ENCODE measurements around the gene ZSWIM8. TPM values are rescaled to one million over a fixed set of nuclear protein-coding genes. Genes with fewer than 3 reads are reported as not detected.

The ZSWIM8 gene
- total and polyA plus RNA-seq, 2 donors (not counting 3 experiments of a cell fraction or from before 2014, with no cell fraction given) = 111 to 230 TPM

DNA sequence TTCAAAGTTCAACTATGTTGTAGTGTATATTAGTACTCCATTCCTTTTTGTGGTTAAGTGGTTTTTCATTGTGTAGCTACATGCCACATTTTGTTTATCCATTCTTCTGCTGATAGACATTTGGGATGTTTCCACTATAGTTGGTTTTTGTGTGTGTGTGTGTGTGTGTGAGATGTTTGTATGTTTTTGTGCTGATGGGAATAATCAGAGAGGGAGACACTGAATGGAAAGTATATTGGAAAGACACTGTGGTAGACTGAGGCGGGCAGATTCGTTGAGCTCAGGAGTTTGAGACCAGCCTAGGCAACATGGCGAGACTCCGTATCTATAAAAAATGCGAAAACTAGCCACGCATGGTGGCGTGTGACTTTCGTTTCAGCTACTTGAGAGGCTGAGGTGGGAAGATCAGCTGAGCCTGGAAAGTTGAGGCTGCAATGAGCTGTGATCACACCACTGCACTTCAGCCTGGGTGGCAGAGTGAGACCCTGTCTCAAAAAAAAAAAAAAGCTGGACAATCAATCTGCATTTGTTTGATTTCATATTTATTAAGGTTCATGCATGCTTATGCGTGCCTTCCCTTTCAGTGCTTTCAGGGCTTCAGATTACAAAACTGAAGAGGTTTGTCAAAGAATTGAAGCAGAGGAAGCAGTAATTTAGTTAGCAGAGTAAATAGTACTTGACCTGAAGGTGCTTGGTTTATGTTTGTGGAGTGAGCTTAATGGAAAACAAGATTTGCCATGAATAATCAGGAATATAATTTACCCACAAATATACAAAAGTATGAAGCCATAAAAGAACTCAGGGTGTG, 26.5 kb upstream of the ZSWIM8 start:
- Histone ChIP-seq H3K79me2 (ENCODE audit: control insufficient read depth, insufficient read depth, low read length) (peaks cover 9% of the 10 kb centered on the region), H3K4me3 (replicated peaks in 1 of 3; ENCODE audit: insufficient read depth in 1 of 3, low read depth in 1 of 3, low read length in 3 of 3) (no peak overlapping the region), H4K20me1 (replicated peaks; ENCODE audit: control insufficient read depth, extremely low read depth, insufficient read depth, low read length) (peaks cover 3% of the 10 kb centered on the region), H3K9me1 (replicated peaks; ENCODE audit: control insufficient read depth, extremely low read depth, insufficient read depth, low read length) (no peaks in the 10 kb centered on the region), H3K4me2 (ENCODE audit: insufficient read depth, low read length) (no peak overlapping the region), H3K27ac (ENCODE audit: insufficient read depth, low read depth, low read length) (no peak overlapping the region), H3K27me3 (ENCODE audit: control insufficient read depth in 2 of 2, insufficient read depth in 2 of 2, low read length in 2 of 2) (no peaks in the 10 kb centered on the region), H3K9ac (replicated peaks; ENCODE audit: extremely low read depth, insufficient read depth, low read length) (no peak overlapping the region), H3K36me3 (ENCODE audit: control insufficient read depth in 2 of 2, extremely low read depth in 1 of 2, insufficient read depth in 2 of 2, low read length in 2 of 2) (peaks cover 35 to 40% of the 10 kb centered on the region in 2 experiments), H2AFZ (ENCODE audit: low read depth, low read length) (no peak overlapping the region), H3K4me1 (ENCODE audit: control insufficient read depth, extremely low read depth, insufficient read depth, low read length) (no peaks in the 10 kb centered on the region), H3K9me3 (replicated peaks; ENCODE audit: control insufficient read depth, insufficient read depth, low read length) (no peaks in the 10 kb centered on the region)
- ChIA-PET POLR2A (interaction anchor here (1.2 kb wide), 1 partner anchor 13 kb away, joined by 3 read pairs; a partner anchor contains a TSS), CTCF (interaction anchor here (1.3 to 1.5 kb wide), 2 partner anchors 9 to 10 kb away, joined by 3 to 4 read pairs; no protein-coding TSS in a partner anchor)
- intact Hi-C loops (cut with micrococcal nuclease) (no loop called here), dilution Hi-C loops (cut with MboI; ENCODE audit: extremely low pct_ligation_motif_present, low sequenced_read_pairs) (no loop called here)
- FAIRE-seq (no peak), DNase-seq (ENCODE audit: low read depth, low spot score) (no peak)
- no peak for TF ChIP-seq GATA2 (IDR thresholded peaks at IDR 0.05; ENCODE audit: insufficient read depth, insufficient read length, low read depth, low read length)
- no TSS peak for BruUV-seq (replicated peaks)

DNA sequence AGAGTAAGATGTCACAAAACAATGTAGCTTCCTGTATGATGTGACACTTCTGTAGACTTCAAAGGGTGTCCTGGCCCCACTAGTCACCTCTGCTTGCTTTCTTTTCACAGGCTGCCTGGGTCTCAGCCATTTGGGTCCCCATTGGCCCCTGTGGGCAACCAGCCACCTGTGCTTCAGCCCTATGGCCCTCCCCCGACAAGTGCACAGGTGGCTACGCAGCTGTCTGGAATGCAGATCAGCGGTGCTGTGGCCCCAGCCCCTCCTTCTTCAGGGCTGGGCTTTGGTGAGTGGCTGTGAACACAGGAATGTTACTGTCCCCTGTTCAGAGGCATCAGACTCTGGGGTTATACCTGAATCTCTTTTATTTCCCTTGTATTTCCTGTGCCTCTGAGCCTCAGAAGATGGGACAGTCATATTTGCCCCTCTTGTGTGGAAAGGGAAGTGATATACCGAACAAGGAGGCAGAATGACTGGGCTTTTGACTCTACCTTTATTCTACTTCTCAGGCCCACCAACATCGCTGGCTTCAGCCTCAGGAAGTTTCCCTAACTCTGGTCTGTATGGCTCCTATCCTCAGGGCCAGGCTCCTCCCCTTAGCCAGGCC, 25.8 kb upstream of the ZSWIM8 start:
- BruUV-seq (replicated peaks) = no TSS peak
- DNase-seq (ENCODE audit: low read depth, low spot score) (no peak), FAIRE-seq (no peak)
- H2AFZ ChIP-seq (ENCODE audit: low read depth, low read length) = no peak overlapping the region
- peaks cover 3% of the 10 kb centered on the region for H4K20me1 ChIP-seq (replicated peaks; ENCODE audit: control insufficient read depth, extremely low read depth, insufficient read depth, low read length)
- no peaks in the 10 kb centered on the region for H3K9me3 ChIP-seq (replicated peaks; ENCODE audit: control insufficient read depth, insufficient read depth, low read length)
- no peaks in the 10 kb centered on the region for H3K9me1 ChIP-seq (replicated peaks; ENCODE audit: control insufficient read depth, extremely low read depth, insufficient read depth, low read length)
- TF ChIP-seq FOS (IDR thresholded peaks at IDR 0.05; ENCODE audit: borderline replicate concordance, insufficient read depth, low read length) (no peak), JUN (IDR thresholded peaks at IDR 0.05; ENCODE audit: borderline replicate concordance, insufficient read depth, insufficient read length, low read depth) (no peak), EZH2 (IDR thresholded peaks at IDR 0.05; ENCODE audit: borderline replicate concordance, low read depth, low read length, severe bottlenecking) (no peak), POLR2A (IDR thresholded peaks at IDR 0.05; ENCODE audit: low read depth, low read length) (no peak), MYC (IDR thresholded peaks at IDR 0.05; ENCODE audit: low read depth, low read length) (no peak), POLR2AphosphoS5 (IDR thresholded peaks at IDR 0.05; ENCODE audit: insufficient read depth, low read depth, low read length) (no peak), GATA2 (IDR thresholded peaks at IDR 0.05; ENCODE audit: insufficient read depth, insufficient read length, low read depth, low read length) (no peak)
- TF ChIP-seq, protein P1, sequence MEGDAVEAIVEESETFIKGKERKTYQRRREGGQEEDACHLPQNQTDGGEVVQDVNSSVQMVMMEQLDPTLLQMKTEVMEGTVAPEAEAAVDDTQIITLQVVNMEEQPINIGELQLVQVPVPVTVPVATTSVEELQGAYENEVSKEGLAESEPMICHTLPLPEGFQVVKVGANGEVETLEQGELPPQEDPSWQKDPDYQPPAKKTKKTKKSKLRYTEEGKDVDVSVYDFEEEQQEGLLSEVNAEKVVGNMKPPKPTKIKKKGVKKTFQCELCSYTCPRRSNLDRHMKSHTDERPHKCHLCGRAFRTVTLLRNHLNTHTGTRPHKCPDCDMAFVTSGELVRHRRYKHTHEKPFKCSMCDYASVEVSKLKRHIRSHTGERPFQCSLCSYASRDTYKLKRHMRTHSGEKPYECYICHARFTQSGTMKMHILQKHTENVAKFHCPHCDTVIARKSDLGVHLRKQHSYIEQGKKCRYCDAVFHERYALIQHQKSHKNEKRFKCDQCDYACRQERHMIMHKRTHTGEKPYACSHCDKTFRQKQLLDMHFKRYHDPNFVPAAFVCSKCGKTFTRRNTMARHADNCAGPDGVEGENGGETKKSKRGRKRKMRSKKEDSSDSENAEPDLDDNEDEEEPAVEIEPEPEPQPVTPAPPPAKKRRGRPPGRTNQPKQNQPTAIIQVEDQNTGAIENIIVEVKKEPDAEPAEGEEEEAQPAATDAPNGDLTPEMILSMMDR (IDR thresholded peaks at IDR 0.05; ENCODE audit: extremely low read depth in 1 of 2, insufficient read depth in 1 of 2, low read depth in 1 of 2, low read length in 2 of 2) = no peak
- TF ChIP-seq, protein P2, sequence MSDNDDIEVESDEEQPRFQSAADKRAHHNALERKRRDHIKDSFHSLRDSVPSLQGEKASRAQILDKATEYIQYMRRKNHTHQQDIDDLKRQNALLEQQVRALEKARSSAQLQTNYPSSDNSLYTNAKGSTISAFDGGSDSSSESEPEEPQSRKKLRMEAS (IDR thresholded peaks at IDR 0.05; ENCODE audit: insufficient read depth, insufficient read length) = no peak
- H3K27me3 ChIP-seq (ENCODE audit: control insufficient read depth in 2 of 2, insufficient read depth in 2 of 2, low read length in 2 of 2) = no peaks in the 10 kb centered on the region
- peaks cover 9% of the 10 kb centered on the region for H3K79me2 ChIP-seq (ENCODE audit: control insufficient read depth, insufficient read depth, low read length)
- peaks cover 36 to 44% of the 10 kb centered on the region in 2 experiments for H3K36me3 ChIP-seq (ENCODE audit: control insufficient read depth in 2 of 2, extremely low read depth in 1 of 2, insufficient read depth in 2 of 2, low read length in 2 of 2)
- dilution Hi-C loops (cut with MboI; ENCODE audit: extremely low pct_ligation_motif_present, low sequenced_read_pairs) = no loop called here
- intact Hi-C loops (cut with micrococcal nuclease) = no loop called here
- CTCF ChIA-PET = interaction anchor here (1.3 to 1.5 kb wide), 2 partner anchors 9 to 10 kb away, joined by 3 to 4 read pairs; no protein-coding TSS in a partner anchor
- H3K4me3 ChIP-seq (replicated peaks in 1 of 3; ENCODE audit: insufficient read depth in 1 of 3, low read depth in 1 of 3, low read length in 3 of 3) = no peak overlapping the region
- no peak overlapping the region for H3K4me2 ChIP-seq (ENCODE audit: insufficient read depth, low read length)
- H3K27ac ChIP-seq (ENCODE audit: insufficient read depth, low read depth, low read length) = no peak overlapping the region
- no peak overlapping the region for H3K9ac ChIP-seq (replicated peaks; ENCODE audit: extremely low read depth, insufficient read depth, low read length)
- H3K4me1 ChIP-seq (ENCODE audit: control insufficient read depth, extremely low read depth, insufficient read depth, low read length) = no peaks in the 10 kb centered on the region
- POLR2A ChIA-PET = interaction anchor here (1.2 kb wide), 1 partner anchor 12 kb away, joined by 3 read pairs; a partner anchor contains a TSS
